PFSK-1 (cell line): ENCODE results near the gene C19orf47.

ENCODE experiments used
- FOXP2 ChIP-seq: optimal IDR thresholded peaks from 2 replicates; pipeline ENCODE3; 2011; ENCODE audit warnings: borderline replicate concordance, control low read depth, inconsistent platforms; ENCODE audit not compliant: insufficient read depth; ENCODE audit errors: extremely low read length, extremely low read depth
- POLR2AphosphoS5 ChIP-seq: IDR thresholded peaks from 2 replicates; pipeline ENCODE4 v1.6.1; 2012; ENCODE audit warnings: low read depth, mild to moderate bottlenecking, control low read depth, low read length, moderate library complexity
- SIN3A ChIP-seq: IDR thresholded peaks from 2 replicates; pipeline ENCODE4 v1.6.1; 2012; ENCODE audit warnings: mild to moderate bottlenecking, low read length, moderate library complexity, borderline replicate concordance; ENCODE audit not compliant: insufficient read depth
- TAF1 ChIP-seq: IDR thresholded peaks from 2 replicates; pipeline ENCODE4 v1.6.1; 2012; ENCODE audit warnings: low read length, control low read depth, borderline replicate concordance; ENCODE audit not compliant: insufficient read depth
- TF ChIP-seq, protein P1 (sequence below), 2 experiments: IDR thresholded peaks; 2 replicates each; pipeline versions ENCODE4 v1.6.1 to v1.8.0; 2011 to 2012; ENCODE audit warnings: low read depth in 2 of 2, low read length in 2 of 2, control low read depth in 1 of 2, inconsistent platforms in 1 of 2, mild to moderate bottlenecking in 1 of 2, moderate library complexity in 1 of 2; ENCODE audit not compliant: insufficient read depth in 1 of 2

The C19orf47 gene

DNA sequence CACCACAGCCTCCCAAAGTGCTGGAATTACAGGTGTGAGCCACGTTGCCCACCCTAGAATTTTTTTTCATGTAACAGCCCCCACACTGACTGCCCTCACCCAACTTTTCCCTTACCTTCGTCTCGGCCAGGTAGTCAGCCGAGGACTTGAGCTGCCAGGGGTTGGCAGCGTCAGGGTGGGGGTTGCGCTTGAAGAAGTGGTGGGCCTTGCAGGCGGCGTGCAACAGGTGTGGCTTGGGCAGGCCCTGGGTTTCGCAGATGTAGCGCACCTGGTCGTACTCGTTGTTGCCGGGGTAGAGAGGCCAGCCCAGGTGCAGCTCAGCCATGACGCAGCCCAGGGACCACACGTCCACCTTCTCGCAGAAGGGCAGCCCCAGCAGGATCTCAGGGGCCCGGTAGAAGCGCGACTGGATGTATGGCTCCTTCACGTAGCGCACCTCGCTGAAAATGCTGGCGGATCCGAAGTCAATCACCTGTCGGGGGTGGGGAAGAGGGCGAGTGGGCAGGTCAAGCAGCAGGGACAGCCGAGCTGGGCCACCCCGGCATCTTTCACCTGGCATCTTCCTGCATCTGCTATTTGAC lies 35.6 kb upstream of the C19orf47 start:
- TF ChIP-seq FOXP2 (no peak), POLR2AphosphoS5 (no peak), SIN3A (no peak), TAF1 (no peak)
- TF ChIP-seq, protein P1, sequence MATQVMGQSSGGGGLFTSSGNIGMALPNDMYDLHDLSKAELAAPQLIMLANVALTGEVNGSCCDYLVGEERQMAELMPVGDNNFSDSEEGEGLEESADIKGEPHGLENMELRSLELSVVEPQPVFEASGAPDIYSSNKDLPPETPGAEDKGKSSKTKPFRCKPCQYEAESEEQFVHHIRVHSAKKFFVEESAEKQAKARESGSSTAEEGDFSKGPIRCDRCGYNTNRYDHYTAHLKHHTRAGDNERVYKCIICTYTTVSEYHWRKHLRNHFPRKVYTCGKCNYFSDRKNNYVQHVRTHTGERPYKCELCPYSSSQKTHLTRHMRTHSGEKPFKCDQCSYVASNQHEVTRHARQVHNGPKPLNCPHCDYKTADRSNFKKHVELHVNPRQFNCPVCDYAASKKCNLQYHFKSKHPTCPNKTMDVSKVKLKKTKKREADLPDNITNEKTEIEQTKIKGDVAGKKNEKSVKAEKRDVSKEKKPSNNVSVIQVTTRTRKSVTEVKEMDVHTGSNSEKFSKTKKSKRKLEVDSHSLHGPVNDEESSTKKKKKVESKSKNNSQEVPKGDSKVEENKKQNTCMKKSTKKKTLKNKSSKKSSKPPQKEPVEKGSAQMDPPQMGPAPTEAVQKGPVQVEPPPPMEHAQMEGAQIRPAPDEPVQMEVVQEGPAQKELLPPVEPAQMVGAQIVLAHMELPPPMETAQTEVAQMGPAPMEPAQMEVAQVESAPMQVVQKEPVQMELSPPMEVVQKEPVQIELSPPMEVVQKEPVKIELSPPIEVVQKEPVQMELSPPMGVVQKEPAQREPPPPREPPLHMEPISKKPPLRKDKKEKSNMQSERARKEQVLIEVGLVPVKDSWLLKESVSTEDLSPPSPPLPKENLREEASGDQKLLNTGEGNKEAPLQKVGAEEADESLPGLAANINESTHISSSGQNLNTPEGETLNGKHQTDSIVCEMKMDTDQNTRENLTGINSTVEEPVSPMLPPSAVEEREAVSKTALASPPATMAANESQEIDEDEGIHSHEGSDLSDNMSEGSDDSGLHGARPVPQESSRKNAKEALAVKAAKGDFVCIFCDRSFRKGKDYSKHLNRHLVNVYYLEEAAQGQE (IDR thresholded peaks at IDR 0.05; ENCODE audit: insufficient read depth in 1 of 2, low read depth in 2 of 2, low read length in 2 of 2) = no peak

DNA sequence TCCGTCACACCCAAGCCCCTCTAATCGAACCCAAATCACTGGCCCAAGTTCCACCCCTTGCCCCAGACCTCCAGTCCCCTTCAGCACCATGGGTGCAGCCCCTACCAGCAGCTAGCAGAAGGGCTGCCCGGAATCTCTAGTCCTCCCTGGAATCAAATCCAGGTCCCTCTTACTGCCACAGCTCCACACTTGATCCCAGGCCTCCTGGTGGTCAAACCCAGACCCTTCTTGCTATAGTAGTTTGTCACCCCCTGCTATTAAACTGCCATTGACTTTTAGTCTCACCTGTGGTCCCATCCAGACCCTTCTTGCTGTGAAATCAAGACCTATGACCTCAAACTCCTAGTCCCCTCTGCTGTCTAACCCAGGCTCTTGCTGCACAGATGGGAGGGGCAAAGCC lies 33.1 kb upstream of the C19orf47 start:
- TF ChIP-seq TAF1 (no peak), SIN3A (no peak), FOXP2 (no peak), POLR2AphosphoS5 (no peak)
- TF ChIP-seq, protein P1 (IDR thresholded peaks at IDR 0.05; ENCODE audit: insufficient read depth in 1 of 2, low read depth in 2 of 2, low read length in 2 of 2) = no peak

DNA sequence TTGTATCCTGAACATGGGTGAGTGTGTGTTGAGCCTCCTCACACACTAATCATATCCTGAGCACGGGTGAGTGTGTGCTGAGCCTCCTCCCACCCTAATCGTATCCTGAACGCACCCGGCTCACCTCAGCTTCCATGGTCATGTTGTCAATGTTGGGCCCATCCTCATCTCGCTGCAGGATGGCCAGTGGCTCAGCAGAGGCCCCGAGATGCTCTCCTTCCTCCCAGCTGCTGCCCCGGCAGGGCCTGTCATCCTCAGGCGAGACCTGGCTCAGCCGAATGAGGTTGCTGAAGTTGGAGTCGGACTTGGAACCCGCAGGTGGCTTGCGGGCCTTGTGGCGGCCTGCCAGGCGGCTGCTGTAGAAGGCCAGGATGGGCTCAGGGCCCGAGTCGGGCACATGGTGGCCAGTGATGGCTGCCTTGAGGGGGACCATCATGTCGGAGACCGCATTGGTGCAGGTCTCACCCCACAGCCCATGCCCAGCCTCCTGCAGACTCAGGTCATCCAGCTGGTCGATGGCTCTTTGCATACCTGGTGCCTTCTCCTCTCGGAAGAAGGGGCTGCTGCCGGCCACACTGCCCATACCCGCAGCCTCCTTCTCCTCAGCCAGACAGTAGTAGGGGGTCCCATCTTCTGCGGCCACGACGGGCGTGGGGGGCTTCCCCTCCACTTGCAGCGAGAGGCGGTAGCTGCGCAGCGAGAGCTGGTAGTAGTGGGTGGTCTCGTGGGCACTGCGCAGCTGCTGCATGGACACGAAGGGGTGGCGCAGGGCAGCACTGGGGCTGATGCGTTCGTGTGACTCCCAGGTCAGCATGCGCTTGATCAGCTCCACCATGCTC lies 32.2 kb upstream of the C19orf47 start:
- TF ChIP-seq, protein P1 (IDR thresholded peaks at IDR 0.05; ENCODE audit: insufficient read depth in 1 of 2, low read depth in 2 of 2, low read length in 2 of 2) = no peak
- no peak for TF ChIP-seq POLR2AphosphoS5
- no peak for TF ChIP-seq SIN3A
- TF ChIP-seq FOXP2 = no peak
- no peak for TF ChIP-seq TAF1

DNA sequence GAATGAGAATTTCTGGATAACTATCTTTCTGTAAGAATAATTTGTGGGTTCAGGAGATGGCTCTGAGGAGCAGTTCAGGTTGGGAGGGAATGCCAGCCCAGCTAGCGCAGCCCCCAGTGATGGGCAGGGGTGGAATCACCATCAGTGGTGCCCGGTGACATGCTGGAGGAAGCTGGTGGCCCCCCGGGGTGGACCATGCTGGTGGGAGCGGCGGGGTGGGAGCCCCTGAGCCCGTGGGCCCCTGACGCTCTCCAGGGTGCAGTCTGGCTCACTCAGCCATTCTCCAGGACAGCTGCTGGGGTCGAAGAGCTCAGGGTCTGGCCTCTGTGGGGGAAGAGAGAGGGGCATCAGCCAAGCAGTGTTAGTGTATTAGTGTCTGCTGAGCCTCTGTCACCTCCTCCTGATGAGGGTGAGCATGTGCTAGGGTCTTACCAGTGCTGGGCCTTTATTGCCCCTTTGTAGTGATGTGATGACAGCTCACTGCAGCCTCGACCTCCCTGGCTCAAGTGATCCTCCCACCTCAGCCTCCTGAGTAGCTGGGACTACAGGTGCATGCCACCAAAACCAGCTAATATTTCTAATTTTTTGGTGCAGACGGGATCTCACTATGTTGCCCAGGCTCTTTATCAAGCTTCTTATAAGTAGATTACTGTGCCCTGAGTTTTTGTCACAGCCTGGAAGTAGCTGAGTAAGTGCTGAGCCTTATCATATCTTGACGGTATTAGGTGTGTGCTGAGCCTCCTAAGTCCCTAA lies 31.4 kb upstream of the C19orf47 start:
- no peak for TF ChIP-seq FOXP2
- TF ChIP-seq TAF1 = no peak
- TF ChIP-seq POLR2AphosphoS5 = no peak
- TF ChIP-seq, protein P1 (IDR thresholded peaks at IDR 0.05; ENCODE audit: insufficient read depth in 1 of 2, low read depth in 2 of 2, low read length in 2 of 2) = no peak
- no peak for TF ChIP-seq SIN3A
